Peyer's patch (tissue), 4 donors: Measurements from ENCODE around the gene MAGI2. TPM values are rescaled to one million over a fixed set of nuclear protein-coding genes. Genes with fewer than 3 reads are reported as not detected.

Experiments
- DNase-seq, 3 donors: peaks; one replicate each; pipeline ENCODE4 v3.0.0-alpha.2; 2017 to 2019
- H3K27ac ChIP-seq, 4 donors: fragments of 200-600 bp; sonication (generic); one replicate each; pipeline ENCODE4 v1.5.1; 2016 to 2019
- H3K27me3 ChIP-seq, 2 donors: fragments of 200-600 bp; sonication (generic); one replicate each; pipeline ENCODE4 v1.5.1; 2019
- H3K36me3 ChIP-seq, 3 donors: fragments of 200-600 bp; sonication (generic); one replicate each; pipeline ENCODE4 v1.5.1; 2016 to 2019
- H3K4me1 ChIP-seq, 4 donors: fragments of 200-600 bp; sonication (generic); one replicate each; pipeline ENCODE4 v1.5.1; 2016 to 2019
- H3K4me3 ChIP-seq, 4 donors: fragments of 200-600 bp; sonication (generic); 1 replicate in 3 of 4; 2 replicates in 1 of 4; pipeline ENCODE4 v1.5.1; 2016 to 2019; ENCODE audit warnings: mild to moderate bottlenecking in 1 of 4
- H3K9me3 ChIP-seq, 4 donors: fragments of 200-600 bp; sonication (generic); one replicate each; pipeline ENCODE4 v1.5.1; 2016 to 2019; ENCODE audit warnings: mild to moderate bottlenecking in 1 of 4
- CTCF ChIP-seq, 6 experiments: fragments of 450-650 bp in 4 of 6; fragments of 200-600 bp in 2 of 6; sonication (generic) in 1 of 6; IDR thresholded peaks; one replicate each; pipeline ENCODE4 v1.5.1; 2017 to 2019; ENCODE audit warnings: antibody characterized with exemption in 6 of 6, mild to moderate bottlenecking in 3 of 6, moderate library complexity in 1 of 6
- POLR2A ChIP-seq, 2 donors: fragments of 450-650 bp; IDR thresholded peaks; one replicate each; pipeline ENCODE4 v1.5.1; 2017; ENCODE audit warnings: antibody characterized with exemption in 2 of 2, mild to moderate bottlenecking in 2 of 2, moderate library complexity in 2 of 2
- total RNA-seq, 4 donors: library from RNA; depleted of rRNA; stranded (reverse); fragments of >200 nt; gene quantifications; one replicate each; pipeline ENCODE4 v1.1.0, GENCODE V29; 2016

Gene MAGI2
- total RNA-seq, 4 donors from 2014 or later = 1.6 to 12.4 (median 2.8) TPM

GRCh38 chr7:78904983-78905382 is 548.5 kb downstream of the MAGI2 start:
- Histone ChIP-seq H3K27me3 (no peaks in the 10 kb centered on the region), H3K9me3 (no peaks in the 10 kb centered on the region), H3K4me3 (no peak overlapping the region), H3K27ac (no peak overlapping the region), H3K36me3 (no peaks in the 10 kb centered on the region), H3K4me1 (no peaks in the 10 kb centered on the region)
- DNase-seq = no peak
- no peak for TF ChIP-seq POLR2A (IDR thresholded peaks at IDR 0.05)
- TF ChIP-seq CTCF (IDR thresholded peaks at IDR 0.05) = no peak

GRCh38 chr7:78901566-78901965 is 551.9 kb downstream of the MAGI2 start:
- Histone ChIP-seq H3K27me3 (no peaks in the 10 kb centered on the region), H3K27ac (no peak overlapping the region), H3K4me3 (no peak overlapping the region), H3K9me3 (no peaks in the 10 kb centered on the region), H3K36me3 (no peaks in the 10 kb centered on the region), H3K4me1 (no peaks in the 10 kb centered on the region)
- TF ChIP-seq POLR2A (IDR thresholded peaks at IDR 0.05) (no peak), CTCF (IDR thresholded peaks at IDR 0.05) (no peak)
- DNase-seq = no peak

- H3K36me3 ChIP-seq = no peaks in the 10 kb centered on the region
- TF ChIP-seq CTCF (IDR thresholded peaks at IDR 0.05) (no peak), POLR2A (IDR thresholded peaks at IDR 0.05) (no peak)
- no peak for DNase-seq
- H3K9me3 ChIP-seq = no peaks in the 10 kb centered on the region
- H3K4me3 ChIP-seq = no peak overlapping the region
- no peaks in the 10 kb centered on the region for H3K27me3 ChIP-seq
- H3K4me1 ChIP-seq = no peaks in the 10 kb centered on the region
- H3K27ac ChIP-seq = no peak overlapping the region
Measured at GRCh38 chr7:78900806-78901205, 552.7 kb downstream of the MAGI2 start.

GRCh38 chr7:78895393-78895792 is 558.1 kb downstream of the MAGI2 start:
- Histone ChIP-seq H3K9me3 (no peaks in the 10 kb centered on the region), H3K4me3 (no peak overlapping the region), H3K27ac (no peak overlapping the region), H3K4me1 (no peaks in the 10 kb centered on the region), H3K36me3 (no peaks in the 10 kb centered on the region), H3K27me3 (no peaks in the 10 kb centered on the region)
- TF ChIP-seq CTCF (IDR thresholded peaks at IDR 0.05) (no peak), POLR2A (IDR thresholded peaks at IDR 0.05) (no peak)
- DNase-seq = no peak

- Histone ChIP-seq H3K36me3 (no peaks in the 10 kb centered on the region), H3K9me3 (peaks cover 0 to 6% (median 0%) of the 10 kb centered on the region in 4 donors), H3K27me3 (no peaks in the 10 kb centered on the region), H3K4me1 (no peaks in the 10 kb centered on the region), H3K27ac (no peak overlapping the region), H3K4me3 (no peak overlapping the region)
- DNase-seq = no peak
- TF ChIP-seq POLR2A (IDR thresholded peaks at IDR 0.05) (no peak), CTCF (IDR thresholded peaks at IDR 0.05) (no peak)
Measured at GRCh38 chr7:78879206-78879605, 574.3 kb downstream of the MAGI2 start.

GRCh38 chr7:78873117-78873516 is 580.4 kb downstream of the MAGI2 start:
- no peak for DNase-seq
- Histone ChIP-seq H3K4me1 (no peaks in the 10 kb centered on the region), H3K27me3 (no peaks in the 10 kb centered on the region), H3K36me3 (no peaks in the 10 kb centered on the region), H3K4me3 (no peak overlapping the region), H3K9me3 (no peaks in the 10 kb centered on the region), H3K27ac (no peak overlapping the region)
- TF ChIP-seq CTCF (IDR thresholded peaks at IDR 0.05) (no peak), POLR2A (IDR thresholded peaks at IDR 0.05) (no peak)
